GM21447 (cell line): ENCODE data around the gene HYKK.
"Not testable (repeated sequence)": the region's sequence is repeated elsewhere in the genome, so short reads cannot be mapped to it uniquely, and the experiment has no call there.

ENCODE experiments used
- ATAC-seq: cut with Tn5 transposase; IDR thresholded peaks from one replicate; pipeline ENCODE4 v1.9.1; 2021; ENCODE audit not compliant: unreplicated experiment

The HYKK gene, protein sequence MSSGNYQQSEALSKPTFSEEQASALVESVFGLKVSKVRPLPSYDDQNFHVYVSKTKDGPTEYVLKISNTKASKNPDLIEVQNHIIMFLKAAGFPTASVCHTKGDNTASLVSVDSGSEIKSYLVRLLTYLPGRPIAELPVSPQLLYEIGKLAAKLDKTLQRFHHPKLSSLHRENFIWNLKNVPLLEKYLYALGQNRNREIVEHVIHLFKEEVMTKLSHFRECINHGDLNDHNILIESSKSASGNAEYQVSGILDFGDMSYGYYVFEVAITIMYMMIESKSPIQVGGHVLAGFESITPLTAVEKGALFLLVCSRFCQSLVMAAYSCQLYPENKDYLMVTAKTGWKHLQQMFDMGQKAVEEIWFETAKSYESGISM

GRCh38 chr15:78506971-78507830 lies at the start of gene HYKK:
Gene HYKK (plus strand): TSS chr15:78507577. CDS start chr15:78513089, 5,512 bp downstream.
- ATAC-seq, result peak; percentile 84

GRCh38 chr15:78460737-78461136 lies 46.6 kb upstream of the HYKK start:
- no peak for ATAC-seq

GRCh38 chr15:78461171-78461888 lies 46.0 kb upstream of the HYKK start:
- ATAC-seq, result no peak

DNA sequence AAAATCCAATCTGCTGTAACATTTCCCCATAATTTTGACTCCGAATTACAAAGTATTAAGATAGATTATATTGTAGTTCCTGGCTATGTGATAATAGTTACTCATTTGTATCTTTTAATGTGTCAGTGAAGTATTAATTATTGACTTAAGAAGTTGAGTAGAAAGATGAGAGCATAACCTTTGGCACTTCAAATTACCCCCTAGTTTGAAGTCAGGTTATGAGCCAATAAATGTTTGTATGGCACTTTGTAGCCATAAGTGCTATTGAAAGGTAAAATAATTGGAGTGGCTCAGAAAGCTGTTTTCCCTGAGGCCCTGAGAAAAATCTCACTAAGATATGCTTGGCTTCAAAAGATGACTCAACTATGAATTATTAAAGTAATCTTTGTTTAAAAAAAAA lies 38.3 kb upstream of the HYKK start:
- no peak for ATAC-seq

- no peak for ATAC-seq
Measured at GRCh38 chr15:78477295-78477694, 30.1 kb upstream of the HYKK start.

DNA sequence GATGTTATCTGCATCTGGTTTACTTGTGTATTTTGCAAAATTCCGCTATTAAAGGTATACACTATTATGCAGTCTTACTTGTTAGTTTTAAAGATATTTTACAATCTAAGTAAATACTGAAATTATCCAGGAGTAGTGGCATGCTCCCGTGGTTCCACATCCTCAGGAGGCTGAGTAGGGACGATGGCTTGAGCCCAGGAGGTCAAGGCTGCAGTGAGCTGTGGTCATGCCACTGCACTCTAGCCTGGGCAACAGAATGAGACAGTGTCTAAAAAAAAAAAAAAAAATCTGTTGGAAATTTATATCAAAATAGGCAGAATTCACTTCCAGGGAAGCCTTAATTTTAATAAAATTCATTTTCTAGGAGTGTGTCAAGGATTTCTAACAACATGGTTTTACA lies 27.7 kb upstream of the HYKK start:
- no peak for ATAC-seq

DNA sequence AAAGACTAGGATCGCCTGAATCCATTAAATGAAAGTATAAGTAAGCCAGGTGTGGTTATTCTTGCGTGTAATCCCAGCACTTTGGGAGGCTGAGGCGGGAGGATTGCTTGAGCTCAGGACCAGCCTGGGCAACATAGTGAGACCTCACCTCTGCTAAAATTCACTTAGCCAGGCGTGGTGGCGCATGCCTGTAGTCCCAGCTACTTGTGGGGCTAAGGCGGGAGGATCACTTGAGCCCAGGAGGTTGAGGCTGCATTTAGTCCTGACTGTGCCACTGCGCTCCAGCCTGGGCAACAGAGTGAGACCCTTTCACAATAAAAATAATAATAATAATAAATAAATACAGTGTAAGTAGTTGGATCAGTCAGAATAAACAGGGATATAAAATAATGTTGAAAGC lies 25.5 kb upstream of the HYKK start:
- no peak for ATAC-seq

- no peak for ATAC-seq
Measured at GRCh38 chr15:78492872-78493271, 14.5 kb upstream of the HYKK start.

DNA sequence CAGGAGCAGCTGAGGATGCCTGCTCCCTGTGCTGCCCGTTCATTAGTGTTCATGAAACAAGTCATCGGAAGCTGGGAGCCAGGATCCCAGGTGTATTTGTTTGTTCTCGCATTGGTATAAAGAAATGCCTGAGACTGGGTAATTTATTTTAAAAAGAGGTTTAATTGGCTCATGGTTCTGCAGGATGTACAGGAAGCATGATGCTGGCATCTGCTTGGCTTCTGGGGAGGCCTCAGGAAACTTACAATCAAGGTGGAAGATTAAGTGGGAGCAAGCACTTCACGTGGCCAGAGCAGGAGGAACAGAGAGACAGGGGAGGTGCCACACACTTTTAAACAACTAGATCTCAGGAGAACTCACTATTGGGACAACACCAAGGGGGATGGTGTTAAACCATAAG lies 5.5 kb upstream of the HYKK start:
- ATAC-seq, result no peak

DNA sequence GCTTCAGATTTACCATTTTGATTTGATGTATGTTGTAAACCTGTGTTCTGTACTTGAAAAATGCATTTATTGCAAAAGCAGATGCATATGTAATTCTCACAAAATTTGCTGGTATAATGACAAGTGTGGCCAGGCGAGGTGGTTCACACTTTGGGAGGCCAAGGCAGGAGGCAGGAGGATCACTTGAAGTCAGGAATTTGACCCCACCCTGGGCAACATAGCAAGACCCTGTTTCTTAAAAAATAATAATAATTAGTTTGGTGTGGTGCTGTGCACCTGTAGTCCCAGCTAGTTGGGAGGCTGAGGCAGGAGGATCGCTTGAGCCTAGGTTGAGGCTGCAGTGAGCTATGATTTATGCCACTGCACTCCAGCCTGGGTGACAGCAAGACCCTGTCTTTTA lies 4.7 kb upstream of the HYKK start:
- no peak for ATAC-seq

DNA sequence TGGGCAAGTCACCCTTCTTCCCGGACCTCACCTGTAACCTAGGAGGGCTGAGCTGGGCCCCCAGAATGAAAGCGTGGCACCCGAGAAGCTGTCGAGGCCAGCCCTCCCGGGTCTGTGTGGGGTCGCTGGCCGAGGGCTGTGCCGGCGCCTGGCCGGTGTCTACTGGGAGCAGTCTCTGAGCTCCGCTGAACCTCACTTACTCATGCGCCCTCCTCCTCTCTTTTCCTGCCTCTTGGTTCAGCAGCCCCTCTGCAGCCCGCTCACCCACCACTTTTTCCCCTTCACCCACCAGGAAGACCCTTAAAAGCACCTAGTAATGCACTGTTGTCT lies 419 bp downstream of the HYKK start:
- ATAC-seq, result peak; percentile 27

GRCh38 chr15:78508272-78508671 lies 895 bp downstream of the HYKK start:
- no peak for ATAC-seq

DNA sequence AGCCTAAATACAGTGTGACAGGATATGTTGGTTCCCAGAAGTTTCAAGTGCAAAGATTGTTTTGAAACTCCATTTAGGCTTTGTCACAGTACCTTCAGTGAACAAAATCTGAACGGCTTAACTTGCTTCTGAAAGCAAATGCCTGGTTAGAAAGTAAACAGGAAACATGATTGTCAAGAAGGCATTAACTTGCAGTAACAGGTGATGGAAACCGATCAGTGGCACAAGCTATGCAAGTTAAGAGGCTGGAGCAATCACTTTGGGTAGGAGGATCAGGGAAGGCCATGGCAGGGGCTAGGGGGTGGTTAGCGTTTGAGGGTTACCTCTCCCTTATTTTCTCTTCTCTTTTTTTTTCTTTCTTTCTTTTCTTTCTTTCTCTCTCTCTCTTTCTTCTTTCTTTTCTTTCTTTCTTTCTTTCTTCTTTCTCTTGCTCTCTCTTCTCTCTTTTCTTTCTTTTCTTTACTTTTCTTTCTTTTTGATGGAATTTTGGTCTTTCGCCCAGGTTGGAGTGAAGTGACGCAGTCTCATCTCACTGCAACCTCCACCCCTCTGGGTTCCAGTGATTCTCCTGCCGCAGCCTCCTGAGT lies 2.4 kb downstream of the HYKK start:
- ATAC-seq, result no peak

DNA sequence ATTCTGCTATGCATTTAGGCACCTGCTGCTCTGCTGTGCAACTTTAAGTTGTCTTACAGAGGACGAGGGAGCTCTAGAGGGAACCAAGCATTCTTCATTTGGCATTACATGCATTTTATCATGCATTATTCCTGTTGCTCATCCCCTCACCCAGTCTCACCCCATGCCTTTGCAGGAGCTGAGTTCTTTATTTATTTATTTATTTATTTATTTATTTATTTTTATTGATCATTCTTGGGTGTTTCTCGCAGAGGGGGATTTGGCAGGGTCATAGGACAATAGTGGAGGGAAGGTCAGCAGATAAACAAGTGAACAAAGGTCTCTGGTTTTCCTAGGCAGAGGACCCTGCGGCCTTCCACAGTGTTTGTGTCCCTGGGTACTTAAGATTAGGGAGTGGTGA lies 12.7 kb downstream of the HYKK start:
- ATAC-seq, result not testable (repeated sequence)

- no peak for ATAC-seq
Measured at GRCh38 chr15:78524230-78524629, 16.9 kb downstream of the HYKK start.

- ATAC-seq, result no peak
Measured at GRCh38 chr15:78527325-78527724, 19.9 kb downstream of the HYKK start.

GRCh38 chr15:78533331-78533730 lies 26.0 kb downstream of the HYKK start:
- no peak for ATAC-seq

DNA sequence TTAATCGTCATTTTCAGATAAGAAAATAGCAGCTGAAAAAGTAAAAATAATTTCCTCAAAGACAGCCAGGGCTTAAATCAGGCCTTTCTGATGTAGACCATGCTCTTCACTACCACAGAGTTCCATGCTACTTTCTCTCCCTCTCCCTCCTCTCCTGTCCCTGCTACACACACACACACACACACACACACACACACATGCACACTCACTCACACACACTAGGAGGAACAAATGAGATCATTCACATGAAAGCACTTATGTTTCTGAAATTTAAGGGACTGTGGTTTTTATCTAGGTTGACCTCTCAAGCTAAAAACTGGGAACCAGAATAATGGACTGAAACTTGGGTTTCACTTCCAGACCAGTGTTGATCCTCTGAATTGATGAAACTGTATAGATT lies 28.8 kb downstream of the HYKK start:
- ATAC-seq, result no peak

DNA sequence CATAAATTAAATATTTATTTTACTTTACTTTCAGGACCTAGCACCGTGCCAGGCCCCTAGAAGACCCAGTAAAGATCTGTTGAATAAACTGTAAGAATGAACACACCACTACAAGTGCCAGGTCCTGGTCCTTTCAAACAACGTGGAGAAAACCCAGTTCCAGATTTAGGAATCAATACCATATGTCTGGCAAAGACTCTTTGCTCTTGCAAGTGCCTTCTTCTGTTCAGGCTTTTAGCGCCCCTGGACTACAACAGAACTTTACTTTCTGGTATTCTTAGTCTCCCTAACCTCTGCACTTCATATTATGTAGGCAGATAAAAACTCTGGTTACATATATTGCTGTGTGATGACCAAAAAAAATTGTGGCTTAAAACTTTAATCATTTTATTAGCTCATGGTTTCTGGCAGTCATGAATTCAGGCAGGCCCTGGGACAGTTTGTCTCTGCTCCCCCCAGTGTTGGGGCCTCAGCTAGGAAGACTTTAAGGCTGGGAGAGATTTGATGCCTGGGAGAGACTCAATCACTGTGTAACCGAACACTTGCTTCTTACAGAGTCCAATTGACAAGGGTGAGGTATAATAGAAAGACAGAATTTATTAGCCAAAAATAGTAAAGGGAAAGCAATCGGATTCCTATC lies 30.0 kb downstream of the HYKK start:
- no peak for ATAC-seq

- ATAC-seq, result no peak
Measured at GRCh38 chr15:78538358-78538757, 31.0 kb downstream of the HYKK start.
